Right atrium auricular region (tissue), 2 donors: ENCODE measurements around the gene ACOXL. TPM values are rescaled to one million over a fixed set of nuclear protein-coding genes. Genes with fewer than 3 reads are reported as not detected.
A peak's percentile ranks its signal among the peaks of the same experiment; 100 is the strongest.

Source experiments
- DNase-seq: peaks from one replicate; pipeline ENCODE4 v3.0.0-alpha.2; 2019; ENCODE audit warnings: low spot score
- H3K27ac ChIP-seq, 2 donors: fragments of 200-600 bp; sonication (generic); 1 replicate in 1 of 2; 2 replicates in 1 of 2; pipeline ENCODE4 v1.5.1; 2016 to 2019
- H3K27me3 ChIP-seq, 2 donors: fragments of 200-600 bp; sonication (generic); one replicate each; pipeline versions ENCODE4 v1.5.1 to v1.6.0; 2017 to 2019
- H3K36me3 ChIP-seq: fragments of 200-600 bp; sonication (generic); one replicate; pipeline ENCODE4 v1.5.1; 2016
- H3K4me1 ChIP-seq, 2 donors: fragments of 200-600 bp; sonication (generic); one replicate each; pipeline versions ENCODE4 v1.5.1 to v1.6.0; 2017 to 2019
- H3K4me3 ChIP-seq, 2 donors: fragments of 200-600 bp; sonication (generic); 1 replicate in 1 of 2; 2 replicates in 1 of 2; pipeline ENCODE4 v1.5.1; 2017 to 2019; ENCODE audit warnings: mild to moderate bottlenecking in 1 of 2, moderate library complexity in 1 of 2
- H3K9me3 ChIP-seq, 2 donors: fragments of 200-600 bp; sonication (generic); one replicate each; pipeline ENCODE4 v1.5.1; 2019
- CTCF ChIP-seq, 2 donors: fragments of 200-600 bp; sonication (generic); IDR thresholded peaks; one replicate each; pipeline ENCODE4 v1.5.1; 2019; ENCODE audit warnings: antibody characterized with exemption in 2 of 2
- total RNA-seq, 2 donors: library from RNA; depleted of rRNA; stranded (reverse); fragments of >200 nt; gene quantifications; one replicate each; pipeline ENCODE4 v1.1.0, GENCODE V29; 2016

The ACOXL gene
- total RNA-seq, 2 donors from 2014 or later: 0.33 to 0.55 TPM

GRCh38 chr2:111123751-111124150 lies 391.4 kb downstream of the ACOXL start:
- Histone ChIP-seq H3K27ac (no peak overlapping the region), H3K4me1 (peaks cover 0 to 35% of the 10 kb centered on the region in 2 donors), H3K27me3 (peaks cover 0 to 5% of the 10 kb centered on the region in 2 donors), H3K9me3 (no peaks in the 10 kb centered on the region), H3K4me3 (no peak overlapping the region), H3K36me3 (no peaks in the 10 kb centered on the region)
- no peak for DNase-seq
- TF ChIP-seq CTCF (IDR thresholded peaks at IDR 0.05): no peak

GRCh38 chr2:111126581-111126980 lies 394.2 kb downstream of the ACOXL start:
- Histone ChIP-seq H3K36me3 (no peaks in the 10 kb centered on the region), H3K4me1 (peaks cover 0 to 14% of the 10 kb centered on the region in 2 donors), H3K4me3 (no peak overlapping the region), H3K9me3 (no peaks in the 10 kb centered on the region), H3K27ac (no peak overlapping the region), H3K27me3 (no peaks in the 10 kb centered on the region)
- no peak for TF ChIP-seq CTCF (IDR thresholded peaks at IDR 0.05)
- DNase-seq: no peak

- Histone ChIP-seq H3K4me3 (no peak overlapping the region), H3K9me3 (no peaks in the 10 kb centered on the region), H3K36me3 (no peaks in the 10 kb centered on the region), H3K27me3 (no peaks in the 10 kb centered on the region), H3K4me1 (peaks cover 0 to 8% of the 10 kb centered on the region in 2 donors), H3K27ac (no peak overlapping the region)
- no peak for TF ChIP-seq CTCF (IDR thresholded peaks at IDR 0.05)
- DNase-seq: no peak
Measured at GRCh38 chr2:111127351-111127750, 395.0 kb downstream of the ACOXL start.

- TF ChIP-seq CTCF (IDR thresholded peaks at IDR 0.05): no peak
- DNase-seq: no peak
- no peaks in the 10 kb centered on the region for H3K9me3 ChIP-seq
- no peak overlapping the region for H3K27ac ChIP-seq
- H3K4me1 ChIP-seq: peaks cover 0 to 8% of the 10 kb centered on the region in 2 donors
- no peak overlapping the region for H3K4me3 ChIP-seq
- H3K27me3 ChIP-seq: no peaks in the 10 kb centered on the region
- H3K36me3 ChIP-seq: no peaks in the 10 kb centered on the region
Measured at GRCh38 chr2:111128096-111128495, 395.7 kb downstream of the ACOXL start.

GRCh38 chr2:111133603-111134002 lies 401.2 kb downstream of the ACOXL start:
- H3K4me1 ChIP-seq: peaks cover 0 to 10% of the 10 kb centered on the region in 2 donors
- TF ChIP-seq CTCF (IDR thresholded peaks at IDR 0.05): no peak
- H3K9me3 ChIP-seq: no peaks in the 10 kb centered on the region
- no peaks in the 10 kb centered on the region for H3K36me3 ChIP-seq
- H3K27ac ChIP-seq: no peak overlapping the region
- H3K4me3 ChIP-seq: no peak overlapping the region
- no peak for DNase-seq
- H3K27me3 ChIP-seq: no peaks in the 10 kb centered on the region

GRCh38 chr2:111134055-111134454 lies 401.7 kb downstream of the ACOXL start:
- Histone ChIP-seq H3K4me1 (peaks cover 0 to 14% of the 10 kb centered on the region in 2 donors), H3K27me3 (no peaks in the 10 kb centered on the region), H3K9me3 (no peaks in the 10 kb centered on the region), H3K27ac (no peak overlapping the region), H3K36me3 (no peaks in the 10 kb centered on the region), H3K4me3 (no peak overlapping the region)
- TF ChIP-seq CTCF (IDR thresholded peaks at IDR 0.05): peak in 1 of 2 donors; percentile 39
- DNase-seq: no peak
